SJSA1 (cell line): ENCODE measurements around the gene RABGEF1. TPM values are rescaled to one million over a fixed set of nuclear protein-coding genes. Genes with fewer than 3 reads are reported as not detected.
A peak's percentile ranks its signal among the peaks of the same experiment; 100 is the strongest.
"Not testable (repeated sequence)": the region's sequence is repeated elsewhere in the genome, so short reads cannot be mapped to it uniquely, and the experiment has no call there.

Experiments
- DNase-seq, 2 experiments: peaks; one replicate each; pipeline ENCODE4 v3.0.0-alpha.2; 2015 to 2020; ENCODE audit warnings: low spot score in 2 of 2, low read depth in 1 of 2
- H3K27ac ChIP-seq: fragments of 250-450 bp; sonication (Bioruptor Pico); 2 replicates; pipeline ENCODE4 v1.5.1; 2020; ENCODE audit warnings: mild to moderate bottlenecking, moderate library complexity
- H3K27me3 ChIP-seq: fragments of 250-450 bp; sonication (Bioruptor Pico); replicated peaks from 2 replicates; pipeline ENCODE4 v1.5.1; 2020; ENCODE audit warnings: mild to moderate bottlenecking, moderate library complexity
- H3K36me3 ChIP-seq: fragments of 250-450 bp; sonication (Bioruptor Pico); 2 replicates; pipeline ENCODE4 v1.5.1; 2020; ENCODE audit warnings: mild to moderate bottlenecking
- H3K4me1 ChIP-seq: fragments of 250-450 bp; sonication (Bioruptor Pico); replicated peaks from 2 replicates; pipeline ENCODE4 v1.6.1; 2021; ENCODE audit warnings: mild to moderate bottlenecking
- H3K4me3 ChIP-seq: fragments of 250-450 bp; sonication (Bioruptor Pico); 2 replicates; pipeline ENCODE4 v1.5.1; 2020; ENCODE audit warnings: mild to moderate bottlenecking
- H3K9me3 ChIP-seq: fragments of 250-450 bp; sonication (Bioruptor Pico); replicated peaks from 2 replicates; pipeline ENCODE4 v1.5.1; 2020; ENCODE audit warnings: mild to moderate bottlenecking
- total RNA-seq: library from RNA; depleted of rRNA; stranded (reverse); fragments of >200 nt; shearing (Covaris generic); gene quantifications from 2 replicates; pipeline ENCODE4 v1.2.3, GENCODE V29; 2014; rRNA removed

Gene RABGEF1
- total RNA-seq, 1 experiment from 2014 or later, result 34.2 TPM

DNA sequence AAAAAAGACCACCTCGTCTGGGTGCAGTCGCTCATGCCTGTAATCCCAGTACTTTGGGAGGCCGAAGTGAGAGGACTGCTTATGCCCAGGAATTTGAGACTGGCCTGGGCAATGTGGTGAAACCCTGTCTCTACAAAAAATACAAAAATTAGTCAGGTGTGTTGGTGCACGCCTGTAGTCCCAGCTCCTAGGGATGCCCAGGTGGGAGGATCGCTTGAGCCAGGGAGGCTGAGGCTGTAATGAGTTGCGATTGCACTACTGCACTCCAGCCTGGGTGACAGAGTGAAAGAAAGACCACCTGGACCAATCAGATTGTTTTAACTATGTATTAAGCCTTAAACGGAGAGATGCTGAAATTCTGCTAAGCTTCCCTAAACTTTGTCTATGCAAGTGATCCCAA is 103.0 kb downstream of the RABGEF1 start:
- not testable (repeated sequence) for H3K9me3 ChIP-seq, DNase-seq, H3K27me3 ChIP-seq, H3K36me3 ChIP-seq, H3K27ac ChIP-seq, H3K4me3 ChIP-seq
- peaks cover 15% of the 10 kb centered on the region for H3K4me1 ChIP-seq

GRCh38 chr7:66844552-66845378 is 104.2 kb downstream of the RABGEF1 start:
- peak; percentile 96 to 98 for DNase-seq
- H3K4me1 ChIP-seq, result peaks cover 17% of the 10 kb centered on the region
- no peaks in the 10 kb centered on the region for H3K9me3 ChIP-seq
- no peaks in the 10 kb centered on the region for H3K27me3 ChIP-seq
- peak overlapping the region; percentile 61 for H3K4me3 ChIP-seq
- H3K27ac ChIP-seq, result peak overlapping the region; percentile 86
- H3K36me3 ChIP-seq, result no peaks in the 10 kb centered on the region

DNA sequence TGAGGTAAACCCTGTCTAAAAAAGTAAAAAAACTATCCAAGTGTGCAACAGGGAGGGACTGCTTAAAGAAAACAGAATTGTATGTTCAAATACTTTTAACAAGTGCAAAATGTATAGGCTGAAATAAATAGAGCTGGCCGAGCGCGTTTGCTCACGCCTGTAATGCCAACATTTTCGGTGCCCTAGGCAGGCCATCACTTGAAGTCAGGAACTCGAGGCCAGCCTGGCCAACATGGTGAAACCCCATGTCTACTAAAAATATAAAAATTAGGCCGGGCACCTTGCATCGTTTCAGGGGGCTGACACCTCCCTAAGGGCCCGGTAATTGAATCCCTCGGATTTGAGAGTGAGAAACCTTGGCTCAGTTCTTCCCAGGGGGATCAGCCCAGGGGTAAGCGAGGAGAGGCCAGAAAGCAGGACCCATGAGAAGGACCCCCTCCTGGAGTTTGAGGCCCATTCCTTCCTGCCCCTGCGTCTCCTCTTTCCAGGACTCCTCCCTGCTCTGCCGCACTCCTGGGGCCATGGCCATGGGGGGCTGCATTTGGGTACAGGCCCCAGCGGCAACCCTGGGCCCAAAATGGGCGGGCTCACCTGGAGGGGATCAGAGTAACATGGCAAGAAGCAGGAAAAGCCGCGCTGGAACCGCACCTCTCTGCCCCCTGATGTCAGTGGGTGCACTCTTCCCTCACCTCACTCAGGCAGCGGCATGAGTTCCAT is 105.0 kb downstream of the RABGEF1 start:
- no peaks in the 10 kb centered on the region for H3K27me3 ChIP-seq
- no peak for DNase-seq
- no peaks in the 10 kb centered on the region for H3K9me3 ChIP-seq
- H3K4me1 ChIP-seq, result peaks cover 17% of the 10 kb centered on the region
- H3K4me3 ChIP-seq, result peak overlapping the region; percentile 61
- peak overlapping the region; percentile 86 for H3K27ac ChIP-seq
- H3K36me3 ChIP-seq, result no peaks in the 10 kb centered on the region

- peaks cover 17% of the 10 kb centered on the region for H3K4me1 ChIP-seq
- H3K27me3 ChIP-seq, H3K27ac ChIP-seq, H3K9me3 ChIP-seq, H3K36me3 ChIP-seq, DNase-seq, H3K4me3 ChIP-seq: not testable (repeated sequence)
These were observed 105.5 kb downstream of the RABGEF1 start for GRCh38 chr7:66846096-66846445.

DNA sequence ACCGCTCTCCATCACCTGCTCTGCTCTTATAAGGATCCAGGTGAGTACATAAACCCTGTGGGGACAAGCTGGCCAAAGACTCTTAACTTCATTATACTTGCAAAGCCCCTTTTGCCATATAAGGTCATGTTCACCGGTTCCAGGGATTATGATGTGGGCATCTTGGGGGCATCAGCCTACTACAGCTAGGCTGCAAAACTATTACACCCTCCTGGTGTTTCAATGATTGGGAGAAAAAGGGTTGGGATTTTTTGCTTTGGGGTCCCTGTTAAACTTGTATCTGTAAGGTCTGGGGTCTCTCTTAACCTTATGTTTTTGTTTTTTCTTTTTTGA is 107.0 kb downstream of the RABGEF1 start:
- H3K27me3 ChIP-seq, H3K27ac ChIP-seq, DNase-seq, H3K9me3 ChIP-seq, H3K4me3 ChIP-seq, H3K36me3 ChIP-seq: not testable (repeated sequence)
- H3K4me1 ChIP-seq, result peaks cover 17% of the 10 kb centered on the region

GRCh38 chr7:66847879-66848790 is 107.6 kb downstream of the RABGEF1 start:
- H3K27me3 ChIP-seq, result no peaks in the 10 kb centered on the region
- DNase-seq, result peak; percentile 44 to 67
- H3K4me1 ChIP-seq, result peaks cover 17% of the 10 kb centered on the region
- H3K9me3 ChIP-seq, result no peaks in the 10 kb centered on the region
- H3K27ac ChIP-seq, result peak overlapping the region; percentile 59
- no peak overlapping the region for H3K4me3 ChIP-seq
- no peaks in the 10 kb centered on the region for H3K36me3 ChIP-seq

DNA sequence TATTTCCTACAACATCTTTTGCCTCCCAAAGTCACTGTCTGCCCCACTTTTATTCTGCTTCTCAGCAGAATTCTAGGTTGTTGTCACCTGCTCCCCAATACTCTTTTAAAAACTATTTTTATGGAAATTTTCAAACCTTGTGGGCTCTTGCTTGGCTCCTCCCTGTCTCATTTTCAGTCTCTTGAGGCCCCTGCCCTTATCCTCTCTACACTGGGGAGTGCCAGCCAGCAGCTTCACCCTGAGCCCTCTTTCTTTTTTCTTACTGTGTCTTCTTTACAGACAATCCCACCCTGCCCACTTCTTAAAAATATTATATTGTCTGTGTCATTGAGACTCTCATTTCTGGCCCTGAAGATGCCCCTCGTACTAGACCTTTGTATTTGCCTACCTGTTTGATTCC is 118.8 kb downstream of the RABGEF1 start:
- Histone ChIP-seq H3K4me3 (no peak overlapping the region), H3K9me3 (no peaks in the 10 kb centered on the region), H3K4me1 (no peaks in the 10 kb centered on the region), H3K27me3 (no peaks in the 10 kb centered on the region), H3K27ac (no peak overlapping the region), H3K36me3 (peaks cover 9% of the 10 kb centered on the region)
- DNase-seq, result no peak

DNA sequence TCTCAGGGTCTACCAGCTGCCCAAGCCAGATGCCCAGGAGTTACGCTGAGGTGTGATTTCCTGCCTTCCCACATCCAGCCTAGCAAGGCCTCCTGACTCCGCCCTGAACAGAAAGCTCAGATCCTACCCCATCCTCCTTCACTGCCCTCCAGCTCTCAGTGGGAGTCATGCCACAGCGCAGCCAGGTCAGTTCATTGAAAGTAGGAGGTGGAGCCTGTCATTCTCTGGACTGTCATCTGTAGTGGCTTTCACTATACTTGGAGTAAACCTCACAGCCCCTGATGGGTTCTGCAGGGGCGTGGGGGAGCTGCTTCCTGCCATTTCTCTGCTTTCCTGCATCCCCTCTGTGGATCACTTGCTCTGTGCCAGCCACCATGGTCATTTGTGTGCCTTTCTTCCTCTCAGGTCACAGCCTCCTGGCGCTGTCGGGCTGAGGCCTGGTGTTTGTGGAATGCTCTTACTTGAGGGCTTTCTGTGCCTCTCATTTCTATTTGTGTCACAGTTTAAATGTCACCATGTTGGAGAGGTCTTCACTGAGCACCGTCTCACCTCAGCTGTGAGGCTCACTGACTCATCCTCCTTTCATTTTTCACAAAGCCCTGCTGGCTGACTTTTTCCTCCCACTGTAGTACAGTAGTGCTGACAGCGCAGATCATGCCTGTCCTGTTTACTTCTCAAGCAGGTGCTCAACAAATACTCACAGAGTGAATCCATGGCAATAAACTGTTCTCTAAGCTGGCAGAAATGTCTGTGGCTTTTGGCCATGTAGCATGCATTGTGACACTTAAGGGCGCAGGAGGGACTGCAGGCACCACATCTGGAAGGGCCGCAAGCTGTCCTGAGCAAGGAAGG is 119.5 kb downstream of the RABGEF1 start:
- Histone ChIP-seq H3K4me1 (no peaks in the 10 kb centered on the region), H3K27ac (no peak overlapping the region), H3K9me3 (no peaks in the 10 kb centered on the region), H3K36me3 (peaks cover 9% of the 10 kb centered on the region), H3K4me3 (no peak overlapping the region), H3K27me3 (no peaks in the 10 kb centered on the region)
- no peak for DNase-seq

DNA sequence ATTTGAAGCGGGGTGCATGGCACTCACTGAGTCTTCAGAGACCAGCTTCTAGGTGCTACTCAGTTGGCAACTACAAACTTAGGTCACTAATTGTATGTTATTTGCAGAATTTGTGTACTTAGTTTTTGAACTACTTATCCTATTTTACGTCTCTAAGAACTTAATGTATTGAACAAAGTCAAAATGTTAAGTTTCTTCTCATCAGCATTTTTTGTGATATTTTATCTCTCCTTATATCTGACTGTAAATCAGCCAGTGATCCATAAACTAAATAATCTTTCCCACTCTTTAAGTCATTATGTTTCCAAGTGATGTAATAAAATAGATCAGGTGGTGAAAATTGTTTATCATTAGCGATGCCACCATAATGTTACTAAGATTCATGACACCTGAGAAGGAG is 120.2 kb downstream of the RABGEF1 start:
- Histone ChIP-seq H3K36me3 (peaks cover 9% of the 10 kb centered on the region), H3K4me1 (no peaks in the 10 kb centered on the region), H3K4me3 (no peak overlapping the region), H3K27ac (no peak overlapping the region), H3K9me3 (no peaks in the 10 kb centered on the region), H3K27me3 (no peaks in the 10 kb centered on the region)
- no peak for DNase-seq

Other genes starting within 250 kb of the RABGEF1 start
- 6.0 and 12.3 TPM in 2 replicates for gene KCTD7, start 111.9 kb upstream of the RABGEF1 start, total RNA-seq
- gene TMEM248, start 180.5 kb downstream of the RABGEF1 start, total RNA-seq, result 97.2 and 97.9 TPM in 2 replicates